ENCODE data around the gene STOM.

STOM gene

DNA sequence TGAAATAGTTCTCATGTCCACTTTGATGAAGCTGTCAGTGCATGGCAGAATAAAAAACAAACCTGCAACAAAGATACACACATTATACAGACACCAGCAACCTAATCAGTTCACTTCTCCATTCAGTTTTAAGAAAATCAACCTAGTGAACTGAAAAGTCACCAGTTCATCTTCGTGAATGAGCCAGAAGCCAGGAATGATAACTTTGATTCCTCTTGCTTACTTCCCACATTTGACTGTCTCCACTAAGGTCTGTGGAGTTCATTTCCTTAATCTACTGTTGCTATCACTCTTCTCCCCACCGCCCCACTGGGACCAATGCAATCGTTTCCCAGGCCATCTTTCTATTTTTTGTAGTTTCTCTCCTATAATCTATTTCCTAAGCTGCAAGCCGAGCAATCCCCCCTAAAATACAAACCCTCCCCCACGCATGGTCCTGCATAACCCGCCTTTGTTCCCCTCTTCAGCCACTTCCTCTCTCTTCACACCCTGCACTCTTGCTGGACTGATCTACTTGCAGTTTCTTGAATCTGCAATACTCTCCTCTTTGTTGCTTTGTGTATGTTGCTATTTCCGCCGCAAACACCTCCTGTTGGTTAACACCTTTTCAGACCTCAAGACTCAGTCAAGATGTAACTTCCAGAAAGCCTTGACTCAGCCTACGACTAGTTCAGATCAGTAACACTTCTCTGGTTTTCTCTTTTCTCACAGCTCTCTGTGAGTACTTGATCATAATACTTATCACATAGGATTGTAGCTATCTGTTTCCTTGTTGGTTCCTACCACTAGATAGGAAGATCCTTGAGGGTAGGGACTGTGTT, 16.6 kb downstream of the STOM start:
- ATAC-seq (ENCODE audit: low read depth), result no peak
- Histone ChIP-seq H3K27me3 (ENCODE audit: insufficient read depth, poor library complexity, severe bottlenecking) (no peaks in the 10 kb centered on the region), H3K36me3 (ENCODE audit: low read depth) (peaks cover 73% of the 10 kb centered on the region), H3K9me3 (ENCODE audit: severe bottlenecking) (no peaks in the 10 kb centered on the region), H3K4me1 (ENCODE audit: insufficient read depth, poor library complexity, severe bottlenecking) (peaks cover 27% of the 10 kb centered on the region), H3K4me3 (ENCODE audit: severe bottlenecking) (no peak overlapping the region), H3K27ac (ENCODE audit: poor library complexity, severe bottlenecking) (no peak overlapping the region)
- DNase-seq (ENCODE audit: low spot score), result no peak
- TF ChIP-seq, protein P1, sequence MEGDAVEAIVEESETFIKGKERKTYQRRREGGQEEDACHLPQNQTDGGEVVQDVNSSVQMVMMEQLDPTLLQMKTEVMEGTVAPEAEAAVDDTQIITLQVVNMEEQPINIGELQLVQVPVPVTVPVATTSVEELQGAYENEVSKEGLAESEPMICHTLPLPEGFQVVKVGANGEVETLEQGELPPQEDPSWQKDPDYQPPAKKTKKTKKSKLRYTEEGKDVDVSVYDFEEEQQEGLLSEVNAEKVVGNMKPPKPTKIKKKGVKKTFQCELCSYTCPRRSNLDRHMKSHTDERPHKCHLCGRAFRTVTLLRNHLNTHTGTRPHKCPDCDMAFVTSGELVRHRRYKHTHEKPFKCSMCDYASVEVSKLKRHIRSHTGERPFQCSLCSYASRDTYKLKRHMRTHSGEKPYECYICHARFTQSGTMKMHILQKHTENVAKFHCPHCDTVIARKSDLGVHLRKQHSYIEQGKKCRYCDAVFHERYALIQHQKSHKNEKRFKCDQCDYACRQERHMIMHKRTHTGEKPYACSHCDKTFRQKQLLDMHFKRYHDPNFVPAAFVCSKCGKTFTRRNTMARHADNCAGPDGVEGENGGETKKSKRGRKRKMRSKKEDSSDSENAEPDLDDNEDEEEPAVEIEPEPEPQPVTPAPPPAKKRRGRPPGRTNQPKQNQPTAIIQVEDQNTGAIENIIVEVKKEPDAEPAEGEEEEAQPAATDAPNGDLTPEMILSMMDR (IDR thresholded peaks at IDR 0.05; ENCODE audit: poor library complexity, severe bottlenecking), result no peak

DNA sequence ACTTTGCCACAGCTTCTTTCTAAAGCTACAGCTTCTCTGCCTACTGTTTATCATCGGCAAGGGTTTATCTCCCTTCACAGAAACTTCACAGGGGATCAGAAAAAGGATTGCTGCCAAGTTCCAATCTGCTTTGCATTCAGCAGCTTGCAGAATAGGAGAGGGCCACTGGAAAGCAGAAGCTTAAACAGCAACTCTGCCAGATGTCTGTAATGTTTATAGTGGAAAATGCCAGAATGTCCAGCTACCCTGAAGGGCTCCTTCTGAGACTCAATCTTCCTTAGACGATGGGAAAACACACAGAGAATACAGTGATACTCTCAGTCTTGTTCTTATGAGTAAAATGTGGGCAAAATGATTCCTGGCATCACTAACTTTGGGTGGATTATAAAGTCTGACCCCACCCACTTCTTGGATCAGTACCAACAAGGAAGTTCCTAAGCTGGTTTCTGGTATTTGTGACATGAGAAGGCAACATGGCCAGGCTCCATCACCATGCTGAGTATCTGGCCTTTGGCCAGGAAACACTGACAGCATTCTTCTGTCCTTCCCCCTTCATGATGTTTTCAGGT, 19.0 kb downstream of the STOM start:
- Histone ChIP-seq H3K27ac (ENCODE audit: poor library complexity, severe bottlenecking) (peak overlapping the region; percentile 14), H3K4me1 (ENCODE audit: insufficient read depth, poor library complexity, severe bottlenecking) (peaks cover 12% of the 10 kb centered on the region), H3K27me3 (ENCODE audit: insufficient read depth, poor library complexity, severe bottlenecking) (no peaks in the 10 kb centered on the region), H3K9me3 (ENCODE audit: severe bottlenecking) (no peaks in the 10 kb centered on the region), H3K4me3 (ENCODE audit: severe bottlenecking) (no peak overlapping the region), H3K36me3 (ENCODE audit: low read depth) (peaks cover 94% of the 10 kb centered on the region)
- TF ChIP-seq, protein P1 (IDR thresholded peaks at IDR 0.05; ENCODE audit: poor library complexity, severe bottlenecking), result no peak
- DNase-seq (ENCODE audit: low spot score) (no peak), ATAC-seq (ENCODE audit: low read depth) (peak; percentile 73)

DNA sequence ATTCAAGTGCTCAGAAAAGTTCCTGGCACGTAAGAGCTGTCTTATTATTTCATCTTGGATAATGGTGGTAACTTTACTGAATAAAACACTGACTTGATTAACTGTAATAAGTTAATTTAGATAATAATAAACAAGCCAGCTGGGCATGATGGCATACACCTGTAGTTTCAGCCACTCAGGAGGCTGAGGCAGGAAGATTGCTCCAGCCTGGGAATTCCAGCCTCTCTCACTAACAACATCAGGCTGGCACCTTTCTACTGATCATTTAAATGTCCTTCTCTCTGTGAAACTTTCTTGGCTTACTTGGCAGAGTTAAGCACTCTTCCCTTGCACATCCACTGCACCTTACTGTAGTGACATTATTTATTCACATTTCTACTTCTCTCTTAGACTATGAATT, 20.0 kb downstream of the STOM start:
- no peak overlapping the region for H3K27ac ChIP-seq (ENCODE audit: poor library complexity, severe bottlenecking)
- ATAC-seq (ENCODE audit: low read depth) (no peak), DNase-seq (ENCODE audit: low spot score) (no peak)
- TF ChIP-seq, protein P1 (IDR thresholded peaks at IDR 0.05; ENCODE audit: poor library complexity, severe bottlenecking), result no peak
- no peaks in the 10 kb centered on the region for H3K27me3 ChIP-seq (ENCODE audit: insufficient read depth, poor library complexity, severe bottlenecking)
- H3K4me3 ChIP-seq (ENCODE audit: severe bottlenecking), result no peak overlapping the region
- H3K36me3 ChIP-seq (ENCODE audit: low read depth), result peaks cover 95% of the 10 kb centered on the region
- peaks cover 9% of the 10 kb centered on the region for H3K4me1 ChIP-seq (ENCODE audit: insufficient read depth, poor library complexity, severe bottlenecking)
- H3K9me3 ChIP-seq (ENCODE audit: severe bottlenecking), result no peaks in the 10 kb centered on the region

DNA sequence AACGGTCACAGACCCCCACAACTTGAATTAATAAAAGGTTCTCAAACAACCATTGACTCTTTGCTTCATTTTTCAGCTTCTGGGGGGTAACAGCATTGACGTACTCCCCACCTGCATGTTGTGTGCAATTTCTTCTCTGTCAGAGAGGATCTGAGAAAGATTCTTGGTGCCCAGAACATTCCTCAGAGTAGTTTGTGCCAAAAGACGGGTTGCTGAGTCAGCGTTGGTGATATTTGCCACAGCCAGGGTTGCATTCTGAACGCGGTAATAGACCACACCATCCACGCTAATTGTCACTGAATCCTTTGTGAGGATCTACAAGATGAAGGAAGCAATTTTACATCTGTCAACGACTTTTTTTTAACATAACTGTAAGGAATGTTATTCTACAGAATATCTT, 21.0 kb downstream of the STOM start:
- no peak overlapping the region for H3K4me3 ChIP-seq (ENCODE audit: severe bottlenecking)
- H3K27me3 ChIP-seq (ENCODE audit: insufficient read depth, poor library complexity, severe bottlenecking), result no peaks in the 10 kb centered on the region
- H3K36me3 ChIP-seq (ENCODE audit: low read depth), result peaks cover 97% of the 10 kb centered on the region
- no peak for ATAC-seq (ENCODE audit: low read depth)
- H3K27ac ChIP-seq (ENCODE audit: poor library complexity, severe bottlenecking), result no peak overlapping the region
- DNase-seq (ENCODE audit: low spot score), result no peak
- peaks cover 9% of the 10 kb centered on the region for H3K4me1 ChIP-seq (ENCODE audit: insufficient read depth, poor library complexity, severe bottlenecking)
- TF ChIP-seq, protein P1 (IDR thresholded peaks at IDR 0.05; ENCODE audit: poor library complexity, severe bottlenecking), result no peak
- H3K9me3 ChIP-seq (ENCODE audit: severe bottlenecking), result no peaks in the 10 kb centered on the region

DNA sequence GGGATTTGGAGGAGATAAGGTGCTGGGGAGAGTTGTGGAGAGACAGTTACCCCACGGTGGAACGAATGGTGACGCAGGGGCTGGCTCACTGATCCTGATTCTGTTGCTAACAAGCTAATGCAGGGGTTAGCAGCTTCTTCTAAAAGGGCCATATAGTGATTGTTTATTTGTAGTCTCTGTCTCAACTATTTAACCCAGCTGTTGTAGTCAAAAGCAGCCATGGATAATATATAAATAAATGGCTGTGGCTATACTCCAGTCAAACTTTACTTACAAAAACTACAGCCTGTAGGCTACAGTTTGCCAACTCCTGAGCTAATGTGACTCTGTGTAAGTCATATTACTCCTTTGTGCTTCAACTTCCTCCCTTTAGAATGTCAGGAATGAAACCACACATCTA, 21.8 kb downstream of the STOM start:
- no peaks in the 10 kb centered on the region for H3K9me3 ChIP-seq (ENCODE audit: severe bottlenecking)
- peaks cover 95% of the 10 kb centered on the region for H3K36me3 ChIP-seq (ENCODE audit: low read depth)

More for the DNA sequence above, 21.8 kb downstream of the STOM start:
- no peak for DNase-seq (ENCODE audit: low spot score)
- TF ChIP-seq, protein P1 (IDR thresholded peaks at IDR 0.05; ENCODE audit: poor library complexity, severe bottlenecking), result no peak
- H3K4me3 ChIP-seq (ENCODE audit: severe bottlenecking), result no peak overlapping the region
- ATAC-seq (ENCODE audit: low read depth), result no peak
- peaks cover 9% of the 10 kb centered on the region for H3K4me1 ChIP-seq (ENCODE audit: insufficient read depth, poor library complexity, severe bottlenecking)
- no peaks in the 10 kb centered on the region for H3K27me3 ChIP-seq (ENCODE audit: insufficient read depth, poor library complexity, severe bottlenecking)
- H3K27ac ChIP-seq (ENCODE audit: poor library complexity, severe bottlenecking), result no peak overlapping the region
